Globus pallidus (tissue), 1 donor: ENCODE results near the gene RALGPS1.
A peak's percentile ranks its signal among the peaks of the same experiment; 100 is the strongest.

Experiments
- DNase-seq: peaks from one replicate; pipeline ENCODE4 v3.0.0-alpha.2; 2015; ENCODE audit warnings: low spot score

RALGPS1 gene

GRCh38 chr9:127053057-127053821 is 138.7 kb downstream of the RALGPS1 start:
- no peak for DNase-seq

GRCh38 chr9:127053960-127054359 is 139.4 kb downstream of the RALGPS1 start:
- peak; percentile 31 for DNase-seq

- DNase-seq, result no peak
These were observed 141.3 kb downstream of the RALGPS1 start for GRCh38 chr9:127055745-127056402.

DNA sequence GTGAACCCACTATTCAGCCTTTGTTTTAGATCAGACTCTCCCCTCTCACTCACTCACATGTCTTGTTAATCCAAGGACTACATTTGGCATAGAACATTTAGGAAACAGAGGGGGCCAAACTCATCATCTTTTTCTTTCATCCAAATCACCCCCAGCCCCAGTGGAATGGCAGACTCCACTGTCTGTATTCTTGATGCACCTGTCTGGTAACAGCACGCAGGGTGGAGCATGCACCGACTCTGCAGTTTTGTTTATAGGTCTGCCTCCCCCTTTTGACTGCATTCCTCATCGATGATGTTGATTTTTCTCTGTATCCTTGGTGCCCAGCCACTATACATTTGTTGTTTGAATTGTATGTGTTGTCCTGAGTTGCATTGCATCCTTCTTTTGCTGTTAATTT is 141.9 kb downstream of the RALGPS1 start:
- DNase-seq, result no peak

DNA sequence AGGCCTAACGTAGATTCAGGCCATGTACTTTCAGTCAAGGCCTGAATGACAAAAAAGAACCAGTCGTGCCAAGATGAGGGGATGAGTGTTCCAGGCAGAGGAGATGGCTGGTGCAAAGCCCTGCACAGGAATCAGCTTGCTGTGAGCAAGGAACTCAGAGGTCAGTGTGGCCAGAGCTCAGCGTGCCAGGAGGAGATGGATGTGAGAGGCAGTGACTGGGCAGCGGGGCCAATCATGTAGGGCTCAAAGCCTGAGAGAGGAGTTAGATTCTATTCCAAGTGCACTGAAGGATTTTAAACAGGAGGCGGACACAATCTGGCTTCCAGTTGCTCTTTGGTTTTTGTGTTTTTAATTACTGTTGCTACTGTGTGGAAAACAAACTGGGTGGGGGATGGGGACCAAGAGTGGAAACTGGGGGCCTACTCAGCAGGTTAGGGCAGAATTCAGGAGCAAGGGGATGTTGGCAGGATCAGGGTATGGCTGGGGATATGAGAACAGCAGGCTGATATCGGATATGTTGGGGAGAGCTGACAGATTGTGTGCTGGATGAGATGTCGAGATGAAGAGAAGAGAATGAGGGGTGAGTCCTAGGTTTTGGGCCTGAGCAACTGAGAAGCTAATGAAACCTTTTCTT is 143.5 kb downstream of the RALGPS1 start:
- DNase-seq, result peak; percentile 87

GRCh38 chr9:127058645-127059021 is 144.1 kb downstream of the RALGPS1 start:
- no peak for DNase-seq

GRCh38 chr9:127059030-127059429 is 144.4 kb downstream of the RALGPS1 start:
- DNase-seq, result no peak

DNA sequence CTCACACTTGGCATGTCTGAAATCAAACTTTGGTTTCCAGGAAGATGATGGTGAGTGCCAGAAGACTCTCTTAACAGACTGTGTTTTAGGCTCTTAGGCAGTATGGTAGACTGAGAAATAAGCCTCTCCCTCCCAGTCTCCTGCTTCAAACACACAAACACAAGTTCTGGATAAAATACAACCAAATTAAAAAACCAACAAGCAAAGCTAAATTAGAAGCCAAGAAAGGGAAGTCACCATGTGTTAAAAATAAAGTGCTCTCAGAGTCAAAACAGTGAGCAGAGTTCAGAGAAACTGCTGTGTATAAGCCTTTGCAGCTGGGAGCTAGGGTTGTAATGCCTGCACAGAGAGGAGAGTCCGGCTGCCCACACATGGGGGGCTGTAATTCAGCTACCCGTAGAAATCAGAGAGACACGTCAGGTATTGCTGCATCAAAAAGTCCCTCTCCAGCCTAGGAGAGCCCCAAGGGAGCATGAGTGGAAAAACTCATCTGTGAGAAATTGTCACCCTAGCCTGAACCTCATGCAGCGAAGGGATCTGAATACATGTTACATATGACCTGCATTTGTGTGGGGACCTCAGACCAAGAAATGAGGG is 145.3 kb downstream of the RALGPS1 start:
- peak; percentile 41 for DNase-seq

GRCh38 chr9:127061411-127061810 is 146.8 kb downstream of the RALGPS1 start:
- no peak for DNase-seq

DNA sequence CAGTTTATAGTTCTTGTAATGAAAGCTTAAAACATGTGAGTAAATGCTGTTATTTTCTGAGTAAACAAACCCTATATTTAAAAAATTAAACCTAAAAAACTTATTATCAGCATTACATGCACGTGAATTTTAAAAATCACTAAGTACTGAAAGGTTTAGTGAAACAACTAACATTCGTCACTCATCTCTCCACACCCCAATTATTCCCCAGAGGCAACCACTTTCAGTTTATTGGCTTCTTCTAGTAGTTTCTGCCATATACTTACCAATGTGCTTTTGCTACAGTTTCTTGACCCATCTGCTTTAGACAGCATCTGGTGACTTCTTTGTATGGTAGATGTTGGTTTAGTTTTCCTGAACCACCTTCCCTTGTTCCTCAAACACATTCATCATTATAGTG is 149.8 kb downstream of the RALGPS1 start:
- no peak for DNase-seq

DNA sequence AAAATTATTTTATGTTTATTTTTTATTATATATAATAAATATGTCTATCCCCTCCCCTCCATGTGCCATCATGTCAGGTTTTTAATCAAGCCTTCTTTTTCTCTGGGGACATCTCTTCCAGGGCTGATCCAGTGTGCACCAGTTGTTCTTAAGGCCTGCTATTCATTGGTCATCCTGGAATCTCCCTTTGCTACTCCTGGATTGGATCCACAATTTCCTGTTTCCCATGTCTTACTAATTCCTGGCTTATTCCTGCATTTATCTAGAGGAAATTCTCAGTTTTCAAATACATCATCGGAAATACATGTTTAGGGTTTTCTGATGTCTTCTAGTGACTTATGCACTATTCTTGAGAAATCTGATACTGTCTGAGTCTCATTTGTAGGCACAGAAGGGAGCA is 151.0 kb downstream of the RALGPS1 start:
- no peak for DNase-seq

DNA sequence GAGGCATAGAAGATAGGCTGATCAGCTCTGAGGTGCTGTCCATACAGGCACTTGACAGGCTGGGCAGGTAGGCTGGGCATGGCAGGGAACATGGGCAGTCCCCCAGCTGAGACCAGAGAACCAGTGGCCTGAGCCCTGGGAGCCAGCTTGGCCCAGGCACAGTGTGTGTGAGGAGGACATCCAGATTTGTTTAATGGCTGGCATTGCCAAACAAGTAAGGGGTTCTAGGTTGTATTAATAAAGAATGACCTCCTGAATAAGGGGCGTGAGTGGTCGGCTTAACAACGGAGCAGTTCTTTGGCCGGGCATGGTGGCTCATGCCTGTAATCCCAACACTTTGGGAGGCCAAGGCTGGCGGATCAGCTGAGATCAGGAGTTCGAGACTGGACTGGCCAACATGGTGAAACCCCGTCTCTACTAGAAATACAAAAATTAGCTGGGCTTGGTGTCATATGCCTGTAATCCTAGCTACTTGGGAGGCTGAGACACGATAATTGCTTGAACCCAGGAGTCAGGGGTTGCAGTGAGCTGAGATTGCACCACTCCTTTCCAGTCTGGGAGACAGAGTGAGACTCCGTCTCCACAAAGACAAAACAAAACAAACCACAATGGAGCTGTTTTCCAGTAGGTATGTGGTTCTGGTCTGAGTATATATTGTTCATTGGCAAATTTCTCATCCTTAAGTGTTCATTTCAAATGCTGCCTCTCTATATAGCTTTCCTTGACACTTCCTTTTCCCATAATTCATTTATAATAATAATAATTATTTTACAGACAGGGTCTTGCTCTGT is 151.7 kb downstream of the RALGPS1 start:
- DNase-seq, result no peak

GRCh38 chr9:127066851-127067136 is 152.2 kb downstream of the RALGPS1 start:
- no peak for DNase-seq

GRCh38 chr9:127067603-127068220 is 153.1 kb downstream of the RALGPS1 start:
- DNase-seq, result no peak

DNA sequence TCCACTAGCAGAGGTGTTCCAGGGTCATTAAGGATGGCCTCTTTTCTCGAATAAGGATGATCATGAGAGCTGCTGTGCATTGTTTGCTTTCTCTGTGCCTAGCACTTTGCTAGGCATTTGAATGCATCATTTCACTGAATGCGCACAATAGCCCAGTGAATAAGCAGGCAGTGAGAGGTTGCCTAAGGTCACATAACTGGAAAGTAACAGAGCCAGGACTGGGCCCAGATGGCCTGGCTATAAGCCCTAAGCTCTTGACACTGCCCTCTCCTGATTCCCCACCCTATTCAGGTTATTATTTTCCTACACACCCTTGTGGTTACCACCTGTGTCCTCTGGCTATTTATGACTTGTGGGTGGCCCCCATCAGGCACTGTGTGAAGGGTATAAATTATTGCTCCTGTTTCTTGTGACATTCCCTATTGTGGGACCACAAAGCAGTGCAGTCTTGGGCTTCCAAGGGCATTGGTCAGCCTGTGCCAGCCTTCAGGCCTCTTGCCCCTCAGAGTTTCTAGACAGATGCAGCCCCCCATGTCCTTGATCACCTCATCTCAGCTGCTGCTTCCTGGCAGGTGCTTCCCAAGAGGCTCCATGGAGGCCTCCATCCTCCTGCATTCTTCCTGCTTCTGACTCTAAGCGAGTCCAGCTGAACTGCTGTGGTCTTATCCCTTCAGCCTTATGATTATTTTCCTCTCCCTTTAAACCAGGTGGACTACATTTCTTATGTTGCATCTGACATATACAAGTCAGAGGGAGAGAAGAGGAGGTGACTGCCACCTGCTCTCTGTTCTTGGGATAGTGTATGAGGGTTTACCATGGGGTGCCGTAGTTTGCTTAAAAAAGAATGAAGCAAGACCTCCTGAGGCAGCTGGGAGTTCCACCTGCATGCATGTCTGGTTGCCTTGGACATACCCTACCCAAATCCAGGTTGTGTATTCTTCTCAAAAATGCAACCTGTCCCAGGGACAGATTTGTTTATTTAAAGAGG is 160.3 kb downstream of the RALGPS1 start:
- peak; percentile 93 for DNase-seq

- DNase-seq, result peak; percentile 43
These were observed 161.2 kb downstream of the RALGPS1 start for GRCh38 chr9:127075624-127076372.

DNA sequence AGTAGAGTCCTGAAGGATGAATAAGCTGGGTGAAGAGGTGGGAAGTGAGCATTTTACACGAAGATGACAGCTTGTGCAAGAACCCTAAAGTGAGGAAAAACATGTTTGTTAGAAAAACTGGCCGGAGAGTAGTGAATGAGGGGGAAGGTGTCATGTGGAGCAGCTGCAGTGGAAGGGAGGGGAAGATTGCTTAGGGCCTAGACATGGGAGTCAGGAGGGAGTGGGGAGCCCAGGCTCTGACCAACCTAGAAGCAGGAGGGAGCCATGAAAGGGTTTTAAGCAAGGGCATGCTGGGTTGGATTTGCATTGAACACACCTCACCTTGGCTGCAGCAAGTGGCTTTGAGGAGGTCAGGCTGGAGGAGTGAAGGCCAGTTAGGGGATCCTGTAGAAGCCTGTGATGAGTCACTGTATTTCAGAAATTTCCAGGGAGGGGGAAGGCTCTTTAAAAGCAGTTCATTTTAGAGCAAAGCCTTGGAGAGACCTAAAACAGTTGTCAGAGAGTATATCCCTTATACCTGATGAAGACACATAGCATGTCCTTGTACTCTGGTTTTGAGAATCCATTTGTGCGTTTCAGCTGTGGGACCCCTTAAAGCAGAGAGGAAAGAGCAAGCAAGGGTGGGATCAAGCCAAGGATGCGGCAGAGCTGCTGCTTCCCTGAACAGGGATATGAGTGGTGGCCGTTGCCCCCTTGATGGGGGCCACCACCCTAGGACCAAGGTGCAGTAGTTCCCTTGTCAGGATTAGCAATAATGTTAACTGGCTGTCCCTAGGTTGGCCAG is 162.5 kb downstream of the RALGPS1 start:
- no peak for DNase-seq

- no peak for DNase-seq
These were observed 163.0 kb downstream of the RALGPS1 start for GRCh38 chr9:127077644-127077946.

DNA sequence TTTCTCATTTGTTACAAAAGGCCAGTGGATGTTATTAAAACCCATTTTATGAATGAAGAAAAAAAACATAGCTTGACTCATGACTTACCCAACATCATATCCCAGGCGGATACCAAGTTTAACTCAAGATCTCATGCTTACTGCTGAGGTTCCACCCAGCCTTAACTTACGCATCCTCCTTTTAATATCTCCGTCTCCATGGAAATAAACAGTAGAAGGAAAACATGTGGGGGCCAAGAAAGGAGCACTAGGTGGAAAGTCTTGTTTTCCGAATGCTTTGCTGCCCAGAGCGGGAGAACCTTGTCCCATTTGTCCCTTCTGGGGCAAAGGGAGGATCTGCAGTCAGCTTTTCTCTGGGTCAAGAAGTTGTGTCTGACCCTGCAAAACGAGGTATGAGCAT is 163.8 kb downstream of the RALGPS1 start:
- no peak for DNase-seq
